Neutrophil (primary cell): ENCODE results near the gene SETD7.

Experiments
- H3K27ac ChIP-seq: fragments of 200-600 bp; sonication (generic); 2 replicates; pipeline ENCODE4 v1.5.1; 2016; ENCODE audit warnings: mild to moderate bottlenecking, moderate library complexity
- H3K27me3 ChIP-seq: fragments of 200-600 bp; sonication (generic); 2 replicates; pipeline ENCODE4 v1.6.0; 2016; ENCODE audit warnings: mild to moderate bottlenecking
- H3K36me3 ChIP-seq: fragments of 200-600 bp; sonication (generic); 2 replicates; pipeline ENCODE4 v1.5.1; 2017
- H3K4me1 ChIP-seq, 2 experiments: fragments of 200-600 bp in 1 of 2; sonication (generic) in 1 of 2; 1 replicate in 1 of 2; 2 replicates in 1 of 2; pipeline versions ENCODE4 v1.5.1 to v1.6.1; 2013 to 2016; ENCODE audit warnings: low read depth in 1 of 2, low read length in 1 of 2, mild to moderate bottlenecking in 1 of 2, moderate library complexity in 1 of 2; ENCODE audit not compliant: control insufficient read depth in 1 of 2, insufficient read depth in 1 of 2
- H3K4me3 ChIP-seq, 2 experiments: fragments of 200-600 bp in 1 of 2; sonication (generic) in 1 of 2; 1 replicate in 1 of 2; 2 replicates in 1 of 2; pipeline ENCODE4 v1.5.1; 2013 to 2016; ENCODE audit warnings: low read depth in 1 of 2, low read length in 1 of 2, mild to moderate bottlenecking in 1 of 2, moderate library complexity in 1 of 2
- H3K9me3 ChIP-seq: fragments of 200-600 bp; sonication (generic); 2 replicates; pipeline ENCODE4 v1.5.1; 2016
- CTCF ChIP-seq: fragments of 200-600 bp; sonication (generic); IDR thresholded peaks from 2 replicates; pipeline ENCODE4 v1.5.1; 2016; ENCODE audit warnings: antibody characterized with exemption

The SETD7 gene

GRCh38 chr4:139562067-139562684, 6.2 kb upstream of the SETD7 start:
- Histone ChIP-seq H3K4me1 (peaks cover 23 to 24% of the 10 kb centered on the region in 2 experiments), H3K9me3 (no peaks in the 10 kb centered on the region), H3K36me3 (no peaks in the 10 kb centered on the region), H3K27ac (no peak overlapping the region), H3K27me3 (peaks cover 27% of the 10 kb centered on the region), H3K4me3 (no peak overlapping the region)
- TF ChIP-seq CTCF: no peak

- Histone ChIP-seq H3K27ac (peak overlapping the region; percentile 66), H3K4me1 (peaks cover 30 to 38% of the 10 kb centered on the region in 2 experiments), H3K36me3 (no peaks in the 10 kb centered on the region), H3K27me3 (peaks cover 43% of the 10 kb centered on the region), H3K9me3 (no peaks in the 10 kb centered on the region), H3K4me3 (peak overlapping the region; percentile 13 to 28)
- TF ChIP-seq CTCF: no peak
Observed at GRCh38 chr4:139560406-139561104, 4.5 kb upstream of the SETD7 start.

GRCh38 chr4:139559687-139560086, 3.7 kb upstream of the SETD7 start:
- Histone ChIP-seq H3K36me3 (no peaks in the 10 kb centered on the region), H3K27ac (no peak overlapping the region), H3K27me3 (peaks cover 52% of the 10 kb centered on the region), H3K4me3 (peak overlapping the region in 1 of 2 experiments; percentile 12), H3K9me3 (no peaks in the 10 kb centered on the region), H3K4me1 (peaks cover 35 to 47% of the 10 kb centered on the region in 2 experiments)
- TF ChIP-seq CTCF: no peak

- Histone ChIP-seq H3K27ac (no peak overlapping the region), H3K27me3 (peaks cover 58% of the 10 kb centered on the region), H3K4me3 (no peak overlapping the region), H3K4me1 (peaks cover 35 to 47% of the 10 kb centered on the region in 2 experiments), H3K36me3 (no peaks in the 10 kb centered on the region), H3K9me3 (no peaks in the 10 kb centered on the region)
- no peak for TF ChIP-seq CTCF
Observed at GRCh38 chr4:139559089-139559479, 3.1 kb upstream of the SETD7 start.

GRCh38 chr4:139558235-139559088, 2.4 kb upstream of the SETD7 start:
- Histone ChIP-seq H3K27ac (no peak overlapping the region), H3K9me3 (no peaks in the 10 kb centered on the region), H3K27me3 (peaks cover 64% of the 10 kb centered on the region), H3K4me3 (no peak overlapping the region), H3K4me1 (peaks cover 35 to 47% of the 10 kb centered on the region in 2 experiments), H3K36me3 (no peaks in the 10 kb centered on the region)
- no peak for TF ChIP-seq CTCF
